Superior temporal gyrus (tissue), 1 donor: ENCODE data around the gene TNPO1.
A peak's percentile ranks its signal among the peaks of the same experiment; 100 is the strongest.
"Not testable (repeated sequence)": the region's sequence is repeated elsewhere in the genome, so short reads cannot be mapped to it uniquely, and the experiment has no call there.

Experiments
- DNase-seq: peaks from one replicate; pipeline ENCODE4 v3.0.0-alpha.2; 2016; ENCODE audit errors: extremely low spot score

Gene TNPO1

GRCh38 chr5:72816284-72817075 is at the start of gene TNPO1:
Gene TNPO1 (plus strand): TSS chr5:72816661. CDS start chr5:72816738, 77 bp downstream.
- peak; percentile 91 for DNase-seq

GRCh38 chr5:72767289-72768010 is 49.0 kb upstream of the TNPO1 start:
- no peak for DNase-seq

DNA sequence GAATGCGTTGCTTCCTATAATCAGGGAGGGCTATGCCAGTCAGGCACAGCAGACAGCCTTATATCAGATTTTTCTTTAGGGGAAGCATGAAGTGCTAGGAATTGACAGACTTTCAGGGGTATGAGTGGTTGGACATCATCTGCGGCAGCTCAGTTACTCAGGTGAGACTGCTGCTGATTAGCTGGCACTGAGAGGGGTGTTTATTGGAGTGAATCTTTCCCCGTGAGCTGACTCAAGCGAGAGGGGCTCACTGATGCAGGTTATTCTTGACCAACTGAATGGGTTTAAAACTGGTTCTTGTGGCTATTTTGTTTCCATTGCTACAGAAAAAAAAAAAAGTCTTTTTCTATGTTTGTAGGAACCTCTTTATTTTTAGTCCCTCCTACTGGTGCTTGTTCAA is 46.2 kb upstream of the TNPO1 start:
- no peak for DNase-seq

- DNase-seq, result no peak
These were observed 39.8 kb upstream of the TNPO1 start for GRCh38 chr5:72776684-72777083.

DNA sequence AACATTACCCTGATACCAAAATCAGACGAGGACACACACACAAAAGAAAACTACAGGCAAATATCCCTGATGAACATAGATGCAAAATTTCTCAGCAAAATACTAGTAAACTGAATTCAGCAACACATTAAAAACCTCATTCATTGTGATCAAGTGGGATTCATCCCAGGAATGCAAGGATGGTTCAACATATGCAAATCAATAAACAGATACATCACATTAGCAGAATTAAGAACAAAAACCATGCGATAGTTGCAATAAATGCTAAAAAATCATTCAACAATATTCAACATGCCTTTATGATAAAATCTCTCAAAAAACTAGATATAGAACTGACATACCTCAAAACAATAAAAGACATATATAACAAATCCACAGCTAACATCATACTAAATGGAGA is 36.9 kb upstream of the TNPO1 start:
- DNase-seq, result no peak

DNA sequence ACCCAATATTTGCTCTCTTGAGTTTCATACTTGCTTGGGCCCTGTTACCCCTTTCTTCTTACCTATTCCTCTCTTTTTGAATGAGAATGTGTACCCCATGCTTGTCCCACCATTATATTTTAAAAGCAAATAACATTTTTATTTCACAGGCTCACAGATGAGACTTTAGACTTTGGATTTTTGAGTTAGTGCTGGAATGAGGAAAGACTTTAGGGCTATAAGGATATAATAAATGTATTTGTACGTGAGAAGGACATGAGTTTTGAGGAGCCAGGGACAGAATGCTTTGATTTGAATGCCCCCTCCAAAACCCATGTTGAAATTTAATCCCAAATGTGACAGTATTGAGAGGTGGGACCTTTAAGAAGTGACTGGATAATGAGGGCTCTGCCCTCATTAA is 33.1 kb upstream of the TNPO1 start:
- no peak for DNase-seq

GRCh38 chr5:72784129-72784528 is 32.3 kb upstream of the TNPO1 start:
- DNase-seq, result no peak

DNA sequence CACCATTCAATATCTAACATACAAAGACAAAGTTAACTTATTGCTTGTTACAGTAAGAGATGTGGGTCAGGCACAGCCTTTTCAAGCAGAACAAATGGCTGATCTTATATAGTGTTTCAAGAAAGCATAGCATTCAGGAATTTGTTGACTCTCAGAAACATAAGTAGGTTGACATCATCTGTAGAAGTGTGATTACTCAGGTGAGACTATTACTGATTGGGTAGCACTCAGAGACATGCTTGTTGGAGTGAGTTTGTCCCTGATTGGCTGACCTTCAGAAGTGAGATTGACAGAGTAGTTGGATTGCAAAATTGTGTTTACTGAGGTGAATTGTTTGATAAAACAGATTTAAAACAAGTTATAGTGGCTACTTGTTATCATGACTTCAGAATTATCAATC is 30.7 kb upstream of the TNPO1 start:
- no peak for DNase-seq

DNA sequence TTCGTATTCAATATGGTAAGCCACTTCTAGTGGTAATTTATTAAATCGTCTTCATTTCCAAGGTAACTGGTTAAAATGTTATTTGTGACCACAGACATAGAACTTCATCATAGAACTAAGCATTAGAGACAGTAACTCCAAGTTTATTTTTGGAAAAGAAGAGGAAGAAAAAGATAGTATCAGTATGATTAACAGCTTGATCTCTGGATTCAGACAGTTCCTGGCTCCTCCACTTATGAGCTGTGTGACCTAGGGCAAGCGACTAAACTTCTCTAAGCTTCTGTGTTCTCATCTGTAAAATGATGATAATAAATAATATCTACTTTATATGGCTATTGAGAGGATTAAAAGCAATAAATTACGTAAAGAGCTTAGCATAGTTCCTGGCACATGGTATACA is 29.8 kb upstream of the TNPO1 start:
- DNase-seq, result no peak

DNA sequence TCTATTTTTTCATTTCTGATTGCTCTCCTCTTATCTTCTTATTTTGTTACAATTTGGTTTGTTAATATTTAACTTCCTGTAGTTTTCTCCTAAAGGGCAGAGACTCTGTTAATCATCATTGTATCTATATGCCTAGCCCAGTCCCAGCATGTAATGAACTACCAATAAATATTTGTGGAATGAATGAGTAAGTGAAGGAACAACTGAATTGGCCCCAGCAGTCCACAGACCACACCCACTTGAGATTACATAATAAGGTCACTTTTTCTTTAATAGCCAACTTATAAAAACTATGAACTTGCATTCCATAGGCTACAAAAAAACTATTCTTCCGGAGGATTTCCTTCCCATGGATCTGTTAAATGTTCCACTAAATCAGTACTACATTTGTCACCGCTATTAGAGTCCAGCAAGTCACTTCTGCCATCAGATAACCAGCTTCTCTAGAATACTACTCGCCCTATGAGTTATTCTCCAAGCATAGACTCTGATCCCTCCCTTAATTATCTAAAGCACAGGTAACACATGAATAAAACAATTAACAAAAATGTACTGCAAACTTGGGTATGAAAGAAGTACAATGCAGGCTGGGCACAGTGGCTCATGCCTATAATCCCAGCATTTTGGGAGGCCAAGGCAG is 27.5 kb upstream of the TNPO1 start:
- DNase-seq, result no peak

DNA sequence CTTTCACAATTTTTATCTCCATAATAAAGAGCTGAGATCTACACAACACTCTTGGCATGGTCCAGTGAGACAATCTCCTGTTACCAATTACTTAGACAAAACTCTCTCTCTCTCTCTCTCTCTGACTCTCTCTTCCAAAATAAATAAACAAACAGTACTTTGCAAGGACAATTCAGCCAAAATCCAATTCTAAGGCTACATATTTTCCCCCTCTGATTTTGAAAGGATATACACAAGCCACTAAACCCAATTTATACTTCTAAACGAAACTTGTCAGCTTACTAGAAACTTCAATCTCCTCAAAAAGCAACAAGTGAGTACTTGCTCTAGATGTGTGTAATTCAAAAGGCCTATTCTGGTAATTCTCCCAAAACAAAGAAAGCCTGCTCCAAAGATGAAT is 26.3 kb upstream of the TNPO1 start:
- DNase-seq, result no peak

DNA sequence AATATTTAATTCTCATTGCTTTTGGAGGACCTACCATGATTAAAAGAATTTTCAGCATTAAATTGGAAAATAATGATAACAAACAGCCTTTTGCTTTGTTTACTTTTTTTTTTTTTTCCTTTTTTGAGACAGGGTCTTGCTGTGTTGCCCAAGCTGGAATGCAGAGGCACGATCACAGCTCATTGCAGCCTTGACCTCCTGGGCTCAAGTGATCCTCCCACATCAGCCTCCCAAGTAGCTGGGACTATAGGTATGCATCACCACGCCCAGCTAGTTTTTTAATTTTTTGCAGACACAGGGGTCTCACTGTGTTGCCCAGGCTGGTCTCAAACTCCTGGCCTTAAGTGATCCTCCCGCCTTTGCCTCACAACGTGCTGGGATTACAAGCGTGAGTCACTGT is 23.8 kb upstream of the TNPO1 start:
- DNase-seq, result not testable (repeated sequence)

GRCh38 chr5:72796001-72796400 is 20.5 kb upstream of the TNPO1 start:
- DNase-seq, result no peak

- DNase-seq, result no peak
These were observed 16.7 kb upstream of the TNPO1 start for GRCh38 chr5:72799721-72800120.

DNA sequence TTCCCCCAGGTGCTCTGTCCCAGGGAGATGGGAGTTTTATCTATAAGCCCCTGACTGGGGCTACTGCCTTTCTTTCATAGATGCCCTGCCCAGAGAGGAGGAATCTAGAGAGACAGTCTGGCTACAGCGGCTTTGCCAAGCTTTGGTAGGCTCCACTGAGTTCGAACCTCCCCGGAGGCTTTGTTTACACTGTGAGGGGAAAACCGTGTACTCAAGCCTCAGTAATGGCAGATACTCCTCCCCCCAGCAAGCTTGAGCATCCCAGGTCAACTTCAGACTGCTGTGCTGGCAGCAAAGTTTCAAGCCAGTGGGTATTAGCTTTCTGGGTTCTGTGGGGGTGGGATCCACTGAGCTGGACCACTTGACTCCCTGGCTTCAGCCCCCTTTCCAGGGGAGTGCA is 7.8 kb upstream of the TNPO1 start:
- not testable (repeated sequence) for DNase-seq

GRCh38 chr5:72811849-72812248 is 4.6 kb upstream of the TNPO1 start:
- no peak for DNase-seq

DNA sequence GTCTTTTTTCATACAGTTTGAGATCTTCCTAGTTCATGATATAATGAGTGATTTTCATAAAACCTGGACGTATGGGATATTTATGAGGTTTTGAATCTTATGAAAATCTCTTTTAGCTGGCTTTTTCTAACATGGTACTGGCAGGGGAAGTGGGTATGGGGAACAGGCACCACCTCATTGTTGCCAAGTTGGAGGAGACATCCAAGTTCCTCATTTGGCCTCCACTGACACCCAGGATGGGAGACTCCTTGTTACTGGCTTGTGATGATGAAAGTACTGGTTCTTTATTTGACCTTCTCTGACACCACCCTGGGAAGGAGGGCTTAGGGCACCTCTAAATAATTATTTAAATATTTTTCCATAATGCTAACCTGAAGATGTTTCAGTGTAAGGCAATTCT is 4.0 kb upstream of the TNPO1 start:
- DNase-seq, result no peak

- DNase-seq, result no peak
These were observed 2.4 kb upstream of the TNPO1 start for GRCh38 chr5:72814104-72814503.

DNA sequence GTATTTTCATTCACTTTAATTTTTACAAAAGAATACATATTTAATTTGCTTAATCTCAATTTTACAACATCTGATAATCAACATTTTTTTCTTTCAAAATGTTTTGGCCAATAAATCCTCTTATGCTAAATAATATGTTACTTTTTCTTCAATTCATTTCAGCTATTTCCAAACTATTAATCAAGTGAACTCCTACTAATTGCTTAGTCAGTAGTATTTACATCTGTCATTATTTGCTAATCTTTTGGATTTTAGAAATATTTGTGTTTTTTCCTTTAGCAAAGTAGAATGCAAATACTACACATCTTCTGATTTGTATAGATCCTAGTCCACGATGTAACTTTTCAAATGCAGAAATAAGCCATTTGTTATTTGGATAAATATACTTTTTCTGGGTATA is 1.6 kb upstream of the TNPO1 start:
- DNase-seq, result no peak

DNA sequence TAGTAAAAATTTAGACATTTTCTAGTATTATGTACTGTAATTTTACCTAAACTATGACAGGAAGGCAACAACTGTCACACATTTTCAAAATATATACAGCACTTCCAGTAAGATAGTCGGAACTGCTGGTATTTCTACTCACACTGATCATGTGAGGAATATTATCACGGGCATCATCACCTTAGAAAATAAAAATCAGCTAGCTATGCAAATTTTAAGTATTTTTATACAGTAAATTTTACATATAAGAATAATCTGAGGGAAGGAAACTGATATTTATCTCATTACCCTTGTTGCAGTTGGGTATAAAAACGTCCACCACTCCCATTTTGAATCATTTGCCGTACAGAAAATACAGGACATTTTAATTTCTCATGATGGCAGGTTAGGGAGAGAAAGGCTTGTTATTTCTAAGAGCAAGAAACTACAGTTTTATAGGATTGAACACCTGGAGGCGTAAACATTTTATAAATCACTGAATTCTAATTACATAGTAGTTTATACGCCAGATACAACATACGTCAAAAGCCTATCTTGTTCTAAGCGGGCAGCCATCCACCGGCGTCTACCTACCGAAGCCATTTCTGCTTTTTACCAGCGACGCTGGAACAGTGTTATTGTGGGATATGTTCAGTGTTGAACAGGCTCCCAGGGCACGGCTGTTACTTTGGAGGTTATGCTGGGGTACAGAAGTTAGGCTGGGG is 729 bp upstream of the TNPO1 start:
- DNase-seq, result peak; percentile 76

GRCh38 chr5:72817076-72817481 is 618 bp downstream of the TNPO1 start:
- DNase-seq, result peak; percentile 63

DNA sequence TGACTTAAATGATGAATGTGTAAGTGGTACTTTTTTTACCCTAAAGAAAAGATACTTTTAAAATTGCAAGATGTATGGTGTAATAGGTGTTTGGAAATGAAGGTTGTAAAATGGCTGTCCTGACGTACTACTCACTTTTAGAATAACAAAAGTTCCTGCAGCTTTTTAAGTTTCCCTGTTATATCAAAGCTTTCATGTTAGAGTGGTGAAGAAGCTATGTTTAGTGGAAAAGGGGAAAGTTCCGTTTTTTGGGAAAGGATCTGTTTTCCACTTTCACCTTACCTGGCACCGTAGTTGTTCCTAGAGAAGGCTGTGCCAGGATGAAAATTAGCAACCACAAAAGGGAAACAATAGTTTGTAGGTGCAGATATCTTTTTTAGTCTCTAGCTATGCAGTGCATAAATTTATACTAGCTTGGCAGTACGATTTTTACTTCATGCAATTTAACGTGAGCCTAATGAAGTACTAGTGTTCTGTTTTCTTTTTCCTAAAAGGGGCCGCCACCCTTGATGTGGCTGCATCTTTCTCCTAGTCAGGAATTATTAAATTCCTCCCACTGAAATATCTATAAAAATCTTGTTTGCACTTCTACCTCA is 1.3 kb downstream of the TNPO1 start:
- DNase-seq, result peak; percentile 61
